ENCODE data around the gene CNKSR1.

The CNKSR1 gene

GRCh38 chr1:26169198-26169554 is 8.1 kb upstream of the CNKSR1 start:
- Mint-ChIP-seq H3K9me3 (no peaks in the 10 kb centered on the region), H3K27ac (peak overlapping the region; percentile 80), H3K27me3 (no peaks in the 10 kb centered on the region), H3K4me3 (peak overlapping the region; percentile 96), H3K4me1 (peaks cover 3% of the 10 kb centered on the region), H3K36me3 (peaks cover 5% of the 10 kb centered on the region)

- Mint-ChIP-seq H3K4me3 (peak within 1 kb of the TSS; percentile 96), H3K9me3 (no peaks in the 10 kb centered on the region), H3K36me3 (peaks cover 5% of the 10 kb centered on the region), H3K4me1 (peaks cover 3% of the 10 kb centered on the region), H3K27ac (peak within 1 kb of the TSS; percentile 91), H3K27me3 (no peaks in the 10 kb centered on the region)
Observed at GRCh38 chr1:26169669-26170471, 7.4 kb upstream of the CNKSR1 start, which contains the start of gene ZNF593. Gene ZNF593, plus strand, starts transcription at chr1:26169908. Its CDS starts 76 bp downstream, at chr1:26169984.

- Mint-ChIP-seq H3K27me3 (no peaks in the 10 kb centered on the region), H3K36me3 (peaks cover 5% of the 10 kb centered on the region), H3K4me1 (peaks cover 3% of the 10 kb centered on the region), H3K27ac (peak overlapping the region; percentile 77), H3K9me3 (no peaks in the 10 kb centered on the region), H3K4me3 (peak overlapping the region; percentile 96)
Observed at GRCh38 chr1:26170472-26170821, 6.8 kb upstream of the CNKSR1 start.

GRCh38 chr1:26171084-26172072 is 5.9 kb upstream of the CNKSR1 start, which contains the start of gene ZNF593OS:
Gene ZNF593OS, minus strand, starts transcription at chr1:26171832. Its CDS starts 171 bp downstream, at chr1:26171661.
- no peaks in the 10 kb centered on the region for H3K27me3 Mint-ChIP-seq
- no peak within 1 kb of the TSS for H3K27ac Mint-ChIP-seq
- no peaks in the 10 kb centered on the region for H3K9me3 Mint-ChIP-seq
- H3K4me3 Mint-ChIP-seq = peak within 1 kb of the TSS; percentile 96
- peaks cover 5% of the 10 kb centered on the region for H3K36me3 Mint-ChIP-seq
- H3K4me1 Mint-ChIP-seq = peaks cover 3% of the 10 kb centered on the region

GRCh38 chr1:26175346-26175745 is 1.9 kb upstream of the CNKSR1 start:
- H3K4me3 Mint-ChIP-seq = no peak overlapping the region
- H3K27me3 Mint-ChIP-seq = no peaks in the 10 kb centered on the region
- H3K9me3 Mint-ChIP-seq = no peaks in the 10 kb centered on the region
- peaks cover 2% of the 10 kb centered on the region for H3K4me1 Mint-ChIP-seq
- H3K27ac Mint-ChIP-seq = no peak overlapping the region
- H3K36me3 Mint-ChIP-seq = peaks cover 3% of the 10 kb centered on the region

- H3K4me1 Mint-ChIP-seq = peaks cover 5% of the 10 kb centered on the region
- no peak overlapping the region for H3K4me3 Mint-ChIP-seq
- no peaks in the 10 kb centered on the region for H3K27me3 Mint-ChIP-seq
- no peak overlapping the region for H3K27ac Mint-ChIP-seq
- H3K9me3 Mint-ChIP-seq = no peaks in the 10 kb centered on the region
- no peaks in the 10 kb centered on the region for H3K36me3 Mint-ChIP-seq
Observed at GRCh38 chr1:26180010-26180506, 2.8 kb downstream of the CNKSR1 start.

DNA sequence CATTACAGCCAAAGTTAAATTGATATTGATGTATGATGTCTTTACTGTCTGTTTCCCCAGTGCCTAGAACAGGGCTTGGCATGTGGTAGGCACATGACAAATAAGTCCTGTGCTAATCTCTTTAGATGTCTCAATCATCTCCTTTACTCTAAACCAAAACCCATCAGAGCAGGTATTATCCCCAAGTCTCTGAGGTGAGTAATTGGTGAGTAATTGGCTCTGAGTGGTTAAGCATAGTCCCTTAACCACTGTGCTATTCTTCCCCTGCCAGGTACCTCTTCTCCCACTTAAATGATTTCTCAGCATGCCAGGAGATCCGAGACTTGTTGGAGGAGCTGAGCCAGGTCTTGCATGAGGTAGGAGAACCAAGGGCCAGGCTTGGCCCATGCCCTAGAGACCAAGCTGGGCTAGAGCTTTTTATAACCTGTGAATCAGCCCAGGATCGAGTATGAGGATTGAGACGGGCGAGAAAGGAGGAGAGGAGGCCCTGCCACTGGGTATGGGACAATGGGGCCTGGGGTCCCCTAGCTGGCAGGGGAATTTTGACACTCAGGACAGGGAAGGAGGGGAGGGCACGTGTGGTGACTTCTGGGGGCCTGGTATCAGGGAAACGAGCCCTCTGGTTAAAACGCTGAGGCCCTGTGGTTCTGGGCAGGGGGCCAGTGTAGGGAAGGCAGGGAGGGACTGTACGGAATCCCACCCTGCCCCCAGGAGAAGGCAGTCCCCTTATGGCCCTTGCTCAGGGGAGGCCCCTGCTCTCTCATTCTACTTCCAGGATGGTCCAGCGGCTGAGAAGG is 4.5 kb downstream of the CNKSR1 start:
- Mint-ChIP-seq H3K9me3 (no peaks in the 10 kb centered on the region), H3K27ac (no peak overlapping the region), H3K27me3 (no peaks in the 10 kb centered on the region), H3K36me3 (no peaks in the 10 kb centered on the region), H3K4me1 (peaks cover 5% of the 10 kb centered on the region), H3K4me3 (no peak overlapping the region)

DNA sequence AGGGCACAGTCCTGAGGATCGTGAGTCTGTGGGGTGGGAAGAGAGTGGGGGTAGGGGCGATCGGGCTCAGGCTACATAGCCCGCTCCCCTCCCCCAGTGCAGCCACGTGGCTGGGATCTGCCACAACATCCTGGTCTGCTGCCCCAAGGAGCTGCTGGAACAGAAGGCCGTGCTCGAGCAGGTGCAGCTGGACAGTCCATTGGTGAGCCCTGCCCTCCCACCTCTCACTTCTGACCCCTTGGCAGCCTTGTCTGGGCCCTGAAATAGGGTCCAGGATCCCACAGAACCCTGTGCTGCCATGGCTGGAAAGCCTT is 5.0 kb downstream of the CNKSR1 start:
- Mint-ChIP-seq H3K4me3 (no peak overlapping the region), H3K27ac (no peak overlapping the region), H3K4me1 (peaks cover 5% of the 10 kb centered on the region), H3K27me3 (no peaks in the 10 kb centered on the region), H3K9me3 (no peaks in the 10 kb centered on the region), H3K36me3 (no peaks in the 10 kb centered on the region)

- no peaks in the 10 kb centered on the region for H3K27me3 Mint-ChIP-seq
- H3K9me3 Mint-ChIP-seq = no peaks in the 10 kb centered on the region
- H3K4me1 Mint-ChIP-seq = peaks cover 5% of the 10 kb centered on the region
- H3K4me3 Mint-ChIP-seq = no peak overlapping the region
- H3K36me3 Mint-ChIP-seq = no peaks in the 10 kb centered on the region
- H3K27ac Mint-ChIP-seq = no peak overlapping the region
Observed at GRCh38 chr1:26184086-26184485, 6.8 kb downstream of the CNKSR1 start.

- Mint-ChIP-seq H3K27me3 (no peaks in the 10 kb centered on the region), H3K4me3 (no peak overlapping the region), H3K9me3 (no peaks in the 10 kb centered on the region), H3K27ac (no peak overlapping the region), H3K4me1 (peaks cover 5% of the 10 kb centered on the region), H3K36me3 (no peaks in the 10 kb centered on the region)
Observed at GRCh38 chr1:26184883-26185282, 7.6 kb downstream of the CNKSR1 start.

- H3K4me1 Mint-ChIP-seq = peaks cover 12% of the 10 kb centered on the region
- H3K9me3 Mint-ChIP-seq = no peaks in the 10 kb centered on the region
- no peaks in the 10 kb centered on the region for H3K27me3 Mint-ChIP-seq
- no peaks in the 10 kb centered on the region for H3K36me3 Mint-ChIP-seq
- no peak overlapping the region for H3K4me3 Mint-ChIP-seq
- H3K27ac Mint-ChIP-seq = no peak overlapping the region
Observed at GRCh38 chr1:26187882-26188281, 10.6 kb downstream of the CNKSR1 start.

DNA sequence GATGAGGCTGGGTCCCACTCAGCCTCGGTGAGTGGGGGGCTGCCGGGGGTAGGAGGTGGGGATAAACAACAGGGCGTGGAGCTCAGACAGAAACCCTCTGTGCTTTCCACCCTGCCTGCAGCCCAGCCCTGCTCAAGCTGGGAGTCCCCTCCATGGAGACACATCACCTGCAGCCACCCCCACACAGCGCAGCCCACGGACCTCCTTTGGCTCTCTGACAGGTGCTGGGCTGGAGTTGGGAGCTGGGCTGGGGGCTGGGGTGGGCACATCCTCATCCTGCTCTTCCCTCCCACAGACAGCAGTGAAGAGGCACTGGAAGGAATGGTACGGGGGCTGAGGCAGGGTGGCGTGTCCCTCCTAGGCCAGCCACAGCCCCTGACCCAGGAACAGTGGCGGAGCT is 11.2 kb downstream of the CNKSR1 start:
- H3K27me3 Mint-ChIP-seq = no peaks in the 10 kb centered on the region
- peaks cover 15% of the 10 kb centered on the region for H3K4me1 Mint-ChIP-seq
- H3K4me3 Mint-ChIP-seq = no peak overlapping the region
- H3K27ac Mint-ChIP-seq = no peak overlapping the region
- no peaks in the 10 kb centered on the region for H3K9me3 Mint-ChIP-seq
- no peaks in the 10 kb centered on the region for H3K36me3 Mint-ChIP-seq

GRCh38 chr1:26189331-26189730 is 12.0 kb downstream of the CNKSR1 start:
- peak overlapping the region; percentile 12 for H3K27ac Mint-ChIP-seq
- H3K4me1 Mint-ChIP-seq = peaks cover 21% of the 10 kb centered on the region
- H3K4me3 Mint-ChIP-seq = no peak overlapping the region
- H3K27me3 Mint-ChIP-seq = no peaks in the 10 kb centered on the region
- H3K36me3 Mint-ChIP-seq = no peaks in the 10 kb centered on the region
- H3K9me3 Mint-ChIP-seq = no peaks in the 10 kb centered on the region

DNA sequence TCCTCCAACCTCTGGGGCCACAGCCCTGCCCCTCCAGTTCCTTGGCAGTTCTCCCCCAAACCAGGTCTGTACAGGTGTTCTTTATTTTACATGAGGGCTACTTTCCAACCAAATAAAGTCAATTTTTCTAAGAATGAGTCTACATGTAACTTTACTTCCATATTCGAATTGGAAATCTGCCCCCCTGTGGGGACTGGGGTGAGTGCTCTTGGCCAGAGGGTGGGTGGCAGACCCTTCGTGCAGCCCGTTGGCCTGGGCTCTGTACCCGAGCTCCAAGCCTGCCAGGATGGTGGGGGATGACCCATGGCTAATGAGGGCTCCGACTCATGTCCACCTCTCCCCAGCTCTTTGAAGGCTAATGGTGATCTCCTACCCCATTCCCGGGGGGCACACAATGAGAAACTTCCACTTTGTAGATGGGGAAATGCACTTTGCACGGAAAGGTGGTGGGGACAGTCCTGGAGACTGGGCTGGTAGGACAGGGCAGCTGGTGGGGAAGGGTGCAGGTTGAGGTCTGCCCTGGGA is 12.5 kb downstream of the CNKSR1 start:
- H3K36me3 Mint-ChIP-seq = no peaks in the 10 kb centered on the region
- H3K4me1 Mint-ChIP-seq = peaks cover 23% of the 10 kb centered on the region
- H3K4me3 Mint-ChIP-seq = no peak overlapping the region
- no peaks in the 10 kb centered on the region for H3K27me3 Mint-ChIP-seq
- no peak overlapping the region for H3K27ac Mint-ChIP-seq
- H3K9me3 Mint-ChIP-seq = no peaks in the 10 kb centered on the region

- peak within 1 kb of the TSS; percentile 12 for H3K27ac Mint-ChIP-seq
- no peaks in the 10 kb centered on the region for H3K36me3 Mint-ChIP-seq
- H3K9me3 Mint-ChIP-seq = no peaks in the 10 kb centered on the region
- no peaks in the 10 kb centered on the region for H3K27me3 Mint-ChIP-seq
- peaks cover 23% of the 10 kb centered on the region for H3K4me1 Mint-ChIP-seq
- H3K4me3 Mint-ChIP-seq = no peak within 1 kb of the TSS
Observed at GRCh38 chr1:26190373-26190987, 13.2 kb downstream of the CNKSR1 start, which contains the start of gene CATSPER4. Gene CATSPER4, plus strand, starts transcription at chr1:26190602. Its CDS starts 26 bp downstream, at chr1:26190628.
